Gastrocnemius medialis (tissue), 4 donors: ENCODE results near the gene OXA1L.

Experiments used
- POLR2A ChIP-seq, 2 donors: fragments of 450-650 bp; IDR thresholded peaks; one replicate each; pipeline ENCODE4 v1.6.1; 2017; ENCODE audit warnings: antibody characterized with exemption in 2 of 2, mild to moderate bottlenecking in 2 of 2, moderate library complexity in 2 of 2
- TF ChIP-seq, protein P1 (sequence below), 5 experiments: fragments of 450-650 bp in 3 of 5; fragments of 200-600 bp in 2 of 5; sonication (generic) in 2 of 5; IDR thresholded peaks in 4 of 5; conservative IDR thresholded peaks in 1 of 5; 1 replicate in 4 of 5; 2 replicates in 1 of 5; pipeline ENCODE4 v1.5.1; 2016 to 2019; ENCODE audit warnings: antibody characterized with exemption in 5 of 5, mild to moderate bottlenecking in 3 of 5, moderate library complexity in 3 of 5

DNA sequence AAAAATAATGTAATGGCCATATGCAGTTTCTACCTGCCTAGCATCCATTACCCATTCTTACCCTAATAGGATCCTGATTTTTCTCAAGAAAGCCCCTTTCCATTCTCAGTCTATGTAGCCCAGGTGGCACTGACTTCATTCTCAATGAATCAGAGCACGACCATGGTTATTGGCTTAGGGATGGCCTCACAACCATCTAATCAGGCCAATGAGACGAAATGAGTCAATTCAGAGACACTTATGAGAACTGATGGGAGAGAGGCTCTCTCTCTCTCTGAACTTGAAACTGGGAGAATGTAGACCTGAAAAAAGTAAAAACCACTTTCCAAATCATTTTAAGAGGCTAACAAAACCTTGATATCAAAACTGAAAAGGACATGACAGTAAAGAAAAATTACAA, 45.3 kb upstream of the OXA1L start:
- TF ChIP-seq POLR2A (IDR thresholded peaks at IDR 0.05), result no peak
- TF ChIP-seq, protein P1, sequence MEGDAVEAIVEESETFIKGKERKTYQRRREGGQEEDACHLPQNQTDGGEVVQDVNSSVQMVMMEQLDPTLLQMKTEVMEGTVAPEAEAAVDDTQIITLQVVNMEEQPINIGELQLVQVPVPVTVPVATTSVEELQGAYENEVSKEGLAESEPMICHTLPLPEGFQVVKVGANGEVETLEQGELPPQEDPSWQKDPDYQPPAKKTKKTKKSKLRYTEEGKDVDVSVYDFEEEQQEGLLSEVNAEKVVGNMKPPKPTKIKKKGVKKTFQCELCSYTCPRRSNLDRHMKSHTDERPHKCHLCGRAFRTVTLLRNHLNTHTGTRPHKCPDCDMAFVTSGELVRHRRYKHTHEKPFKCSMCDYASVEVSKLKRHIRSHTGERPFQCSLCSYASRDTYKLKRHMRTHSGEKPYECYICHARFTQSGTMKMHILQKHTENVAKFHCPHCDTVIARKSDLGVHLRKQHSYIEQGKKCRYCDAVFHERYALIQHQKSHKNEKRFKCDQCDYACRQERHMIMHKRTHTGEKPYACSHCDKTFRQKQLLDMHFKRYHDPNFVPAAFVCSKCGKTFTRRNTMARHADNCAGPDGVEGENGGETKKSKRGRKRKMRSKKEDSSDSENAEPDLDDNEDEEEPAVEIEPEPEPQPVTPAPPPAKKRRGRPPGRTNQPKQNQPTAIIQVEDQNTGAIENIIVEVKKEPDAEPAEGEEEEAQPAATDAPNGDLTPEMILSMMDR (IDR thresholded peaks at IDR 0.05 in 4 of 5, conservative IDR thresholded peaks at IDR 0.05 in 1 of 5), result no peak
